Ecto neural progenitor cell (in vitro differentiated cells): Measurements from ENCODE around the gene CELSR3.
A peak's percentile ranks its signal among the peaks of the same experiment; 100 is the strongest.

ENCODE experiments used
- DNase-seq: peaks from one replicate; pipeline ENCODE4 v3.0.0-alpha.2; 2018; ENCODE audit warnings: low spot score

CELSR3 gene

DNA sequence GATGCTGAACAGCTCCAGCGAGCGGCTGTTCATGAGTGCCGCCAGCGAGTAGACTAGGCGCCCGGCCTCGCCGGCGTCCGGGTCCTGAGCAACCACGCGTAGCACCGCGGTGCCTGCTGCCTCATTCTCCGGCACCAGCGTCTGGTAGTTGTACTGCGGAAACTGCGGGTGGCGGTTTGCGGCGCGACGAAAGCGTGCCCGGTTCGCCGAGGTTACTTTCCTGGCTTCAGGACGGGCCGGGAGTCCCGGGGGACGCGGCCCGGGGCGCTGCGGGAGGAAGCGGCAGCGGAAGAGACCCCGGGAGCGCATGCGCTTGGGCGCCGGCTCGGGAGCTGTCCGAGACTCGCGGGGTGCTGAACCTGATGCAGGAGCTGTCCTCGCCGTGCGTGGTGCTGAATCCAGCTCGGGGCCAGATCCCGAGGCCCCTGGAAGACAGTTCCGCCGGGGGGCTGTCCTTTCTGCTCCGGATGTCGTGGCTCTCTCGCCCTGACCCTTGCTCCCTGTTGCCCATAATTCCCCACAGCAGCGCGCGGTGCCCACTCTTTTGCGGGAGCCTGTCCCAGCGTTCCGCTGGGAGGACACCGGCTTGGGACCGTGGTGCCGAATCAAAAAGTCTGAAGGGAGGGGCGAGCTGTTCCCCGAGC lies 1.1 kb downstream of the CELSR3 start:
- DNase-seq, result peak; percentile 94

DNA sequence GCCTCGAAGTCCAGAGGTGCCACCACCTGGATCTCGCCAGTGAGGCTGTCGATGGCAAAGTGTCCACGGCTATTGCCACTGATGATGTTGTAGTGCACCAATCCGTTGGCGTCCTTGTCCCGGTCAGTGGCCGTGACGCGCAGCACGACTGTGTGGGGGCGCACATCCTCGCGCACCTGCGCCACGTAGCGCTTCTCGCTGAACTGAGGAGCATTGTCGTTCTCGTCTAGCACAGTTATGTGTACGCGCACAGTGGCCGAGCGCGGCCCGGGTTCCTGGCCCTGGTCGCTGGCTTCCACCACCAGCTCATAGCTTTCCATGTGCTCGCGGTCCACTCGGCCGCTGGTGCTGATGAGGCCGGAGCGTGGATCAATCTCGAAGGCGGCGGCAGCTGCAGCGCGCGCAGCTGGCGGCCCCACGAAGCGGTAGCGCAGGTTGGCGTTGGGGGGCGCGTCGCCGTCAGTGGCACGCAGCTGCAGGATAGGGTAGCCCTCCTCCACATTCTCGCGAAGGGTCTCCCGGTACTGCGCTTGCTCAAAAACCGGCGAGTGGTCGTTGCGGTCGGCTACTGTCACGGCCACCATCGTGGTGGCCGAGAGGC lies 1.8 kb downstream of the CELSR3 start:
- no peak for DNase-seq

DNA sequence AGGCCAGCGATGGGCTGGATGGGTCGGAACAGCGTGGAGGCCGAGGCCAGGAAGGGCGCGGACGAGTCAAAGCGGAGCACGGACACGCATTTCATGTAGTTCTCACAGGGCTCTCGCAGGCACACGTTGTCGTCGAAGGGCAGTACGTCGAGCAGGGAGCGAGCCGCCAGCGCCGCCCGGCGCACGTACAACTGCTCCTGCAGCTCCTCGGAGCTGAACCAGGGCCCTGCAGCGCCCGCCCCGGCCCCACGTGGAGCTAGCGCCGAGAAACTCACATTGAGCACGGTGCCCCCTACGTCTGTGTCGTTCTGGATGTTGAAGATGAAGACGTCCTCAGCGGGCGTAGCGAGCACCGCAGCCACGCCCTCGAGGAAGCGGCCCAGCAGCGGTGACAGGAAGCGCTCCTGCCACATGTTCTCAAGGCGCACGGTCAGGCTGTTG lies 5.8 kb downstream of the CELSR3 start:
- DNase-seq, result no peak

DNA sequence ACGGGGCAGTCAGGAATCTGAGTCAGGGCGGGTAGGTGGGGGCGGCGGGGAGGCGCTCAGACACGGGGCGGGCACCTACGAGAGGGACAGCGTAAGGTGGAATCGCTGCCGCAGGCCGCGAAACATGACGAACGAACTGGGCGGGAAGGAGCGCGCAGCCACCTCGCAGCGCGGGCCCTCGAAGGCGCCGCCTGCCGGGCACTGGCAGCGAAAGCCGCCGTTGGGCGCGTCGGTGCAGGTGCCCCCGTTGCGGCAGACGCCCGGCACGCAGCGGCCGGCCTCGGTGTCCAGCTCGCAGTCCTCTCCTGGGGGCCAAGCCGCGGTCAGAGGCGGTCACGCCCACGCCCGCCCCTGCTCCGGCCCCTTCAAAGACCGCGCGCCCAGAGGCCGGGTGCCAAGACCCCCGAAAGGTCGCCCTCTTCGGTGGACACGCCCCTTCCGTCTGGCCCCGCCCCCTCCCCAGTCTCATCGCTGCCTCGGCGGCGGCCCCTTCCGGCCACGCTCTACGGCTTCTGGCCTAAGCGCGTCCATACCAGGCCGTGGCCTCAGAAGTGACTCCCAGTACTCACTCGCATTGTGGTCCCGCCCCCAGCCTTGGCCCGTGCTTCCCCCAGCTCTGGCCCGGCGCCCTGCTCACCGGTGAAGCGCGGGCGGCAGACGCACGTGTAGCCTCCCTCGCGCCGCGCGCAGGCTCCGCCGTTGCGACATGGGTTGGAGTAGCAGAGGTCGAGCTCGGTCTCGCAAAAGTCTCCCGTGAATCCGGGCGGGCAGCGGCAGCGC lies 6.4 kb downstream of the CELSR3 start:
- peak; percentile 95 for DNase-seq

DNA sequence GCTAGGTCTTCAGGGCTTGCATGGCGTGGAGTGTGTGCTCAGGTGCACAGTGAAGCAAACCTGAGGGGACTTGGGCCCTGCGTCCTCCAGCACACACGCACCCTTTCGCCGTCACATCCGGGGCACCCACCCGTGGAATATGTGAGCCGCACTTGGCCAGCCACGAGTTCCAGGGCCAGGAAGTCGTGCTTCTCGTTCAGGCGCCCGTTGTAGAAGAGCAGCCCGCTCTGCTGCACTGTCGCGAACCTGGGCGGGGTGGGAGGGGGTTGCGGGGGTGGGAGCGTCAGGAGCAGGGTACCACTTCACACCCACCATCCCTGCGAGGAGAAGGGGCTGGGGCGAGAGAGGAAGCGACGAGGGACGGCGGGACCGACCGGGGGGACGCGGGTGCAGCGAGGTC lies 7.1 kb downstream of the CELSR3 start:
- DNase-seq, result no peak

DNA sequence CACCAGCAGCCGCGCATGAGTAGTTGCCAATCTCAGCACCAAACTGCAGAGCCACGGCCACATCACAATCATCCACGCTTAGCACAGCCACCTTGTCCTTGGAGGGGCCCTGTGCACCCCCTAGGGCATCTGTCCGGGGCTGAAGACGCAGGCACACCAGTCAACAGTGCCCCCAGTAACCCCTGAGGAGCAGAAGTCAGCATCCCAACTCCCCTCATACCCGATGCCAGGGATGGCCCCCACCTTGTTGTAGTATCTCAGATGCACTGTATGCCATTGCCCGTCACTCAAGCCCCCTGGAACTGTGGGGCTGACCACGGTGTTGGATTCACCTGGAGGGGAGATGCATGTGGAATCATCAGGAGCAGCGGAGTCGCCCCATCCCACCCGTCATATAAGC lies 7.6 kb downstream of the CELSR3 start:
- DNase-seq, result no peak

DNA sequence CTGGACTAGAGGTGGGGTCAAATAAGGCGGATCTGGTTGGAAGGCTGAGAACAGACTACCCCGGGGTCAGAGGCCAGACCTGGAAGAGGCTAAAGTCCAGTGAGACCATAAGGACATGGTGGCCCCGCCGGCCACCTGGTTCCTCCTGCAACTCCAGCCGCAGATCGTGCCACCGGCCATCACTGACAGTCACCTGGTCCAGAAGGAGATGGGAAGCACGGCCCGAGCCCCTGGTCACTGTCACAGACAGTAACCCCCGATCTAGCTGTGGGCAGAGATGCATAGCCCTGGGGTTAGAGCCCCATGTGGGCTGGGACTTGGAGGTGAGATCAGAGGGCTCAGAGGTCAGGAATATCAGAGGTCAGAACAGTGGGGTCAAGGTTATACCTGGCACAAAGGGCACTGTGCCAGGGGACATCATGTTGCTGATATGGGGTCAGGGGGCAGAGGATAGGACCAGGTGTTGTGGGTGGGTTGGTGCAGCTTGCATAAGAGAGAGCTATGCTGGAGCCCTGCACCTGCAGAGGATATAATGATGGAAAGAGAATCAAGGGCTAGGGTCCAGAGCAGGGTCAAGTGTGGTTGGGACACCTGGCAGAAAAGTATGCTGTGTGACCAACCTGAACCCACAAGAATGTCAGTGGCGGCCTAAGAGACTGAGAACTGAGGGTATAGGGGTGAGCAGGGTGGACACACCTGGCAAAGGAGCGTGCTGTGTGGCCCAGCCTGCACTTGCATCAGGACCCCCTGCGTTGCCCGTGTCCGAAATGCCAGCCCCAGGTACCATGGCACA lies 9.6 kb downstream of the CELSR3 start:
- no peak for DNase-seq

DNA sequence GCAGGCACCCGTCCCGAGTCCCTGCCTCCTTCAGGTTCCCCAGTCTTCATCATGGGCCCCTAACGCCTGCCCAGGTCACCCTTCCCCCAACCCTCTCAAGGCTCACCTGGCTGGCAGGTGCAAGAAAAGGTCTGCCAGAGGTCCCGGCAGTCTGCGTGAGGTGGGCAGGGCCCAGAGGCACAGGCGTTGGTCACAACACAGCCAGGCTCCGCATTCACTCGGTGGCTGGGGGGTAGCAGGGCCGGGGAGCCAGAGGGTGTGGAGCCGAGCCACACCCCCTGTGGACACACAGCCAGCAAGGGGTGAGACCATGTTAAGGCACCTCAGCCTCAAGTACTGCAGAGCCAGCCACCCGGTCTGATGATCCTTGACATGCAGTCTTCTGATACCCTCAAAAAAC lies 10.9 kb downstream of the CELSR3 start:
- DNase-seq, result no peak

DNA sequence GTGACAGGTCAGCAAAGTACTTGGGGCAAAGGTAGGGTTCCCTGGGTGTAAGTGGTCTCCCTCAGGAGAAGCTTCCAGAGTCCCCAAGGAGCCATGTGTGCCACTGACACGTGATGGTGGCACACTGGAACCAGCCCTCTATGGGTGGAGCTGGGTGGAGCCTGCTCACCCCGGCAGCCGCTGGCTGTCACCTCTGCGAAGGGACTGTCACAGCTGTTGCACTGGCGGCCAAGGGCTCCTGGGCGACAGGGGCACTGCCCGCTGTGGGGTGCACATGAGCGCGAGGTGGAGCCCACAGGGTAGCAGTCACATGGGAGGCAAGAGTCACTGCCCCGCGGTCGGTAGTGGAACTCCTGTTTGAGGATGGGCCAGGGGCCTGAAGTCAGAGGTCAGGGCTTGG lies 12.0 kb downstream of the CELSR3 start:
- no peak for DNase-seq

DNA sequence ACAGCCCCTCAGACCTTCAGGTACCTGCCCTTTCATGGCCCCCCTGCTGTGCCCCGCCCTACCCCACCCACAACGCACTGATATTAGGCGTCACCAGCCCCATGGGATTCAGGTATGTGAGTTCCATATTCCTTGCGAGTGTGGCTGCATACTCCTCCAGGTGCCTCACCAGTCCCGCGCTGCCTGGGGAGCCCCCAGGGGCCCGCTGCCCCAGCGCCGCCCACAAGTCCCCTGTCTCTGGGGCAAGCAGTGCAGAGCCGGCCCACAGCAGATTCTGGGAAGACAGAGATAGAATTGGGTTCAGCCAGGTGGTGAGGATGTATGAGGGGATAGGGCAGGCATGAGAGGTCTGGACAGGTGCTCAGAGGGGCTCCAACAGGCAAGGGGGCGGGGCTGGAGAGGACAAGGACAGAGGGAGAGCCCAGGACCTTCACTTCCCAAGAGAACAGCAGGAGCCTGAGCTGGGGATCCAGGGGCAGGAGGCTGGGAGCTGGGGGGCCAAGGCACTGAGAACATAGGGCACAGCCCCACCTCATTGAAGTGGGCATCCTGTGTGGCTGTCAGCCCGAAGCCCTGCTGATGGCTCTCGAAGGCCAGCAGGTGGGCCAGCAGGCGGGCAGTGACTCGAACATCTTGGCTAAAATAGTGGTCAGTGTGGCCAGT lies 14.4 kb downstream of the CELSR3 start:
- DNase-seq, result no peak

DNA sequence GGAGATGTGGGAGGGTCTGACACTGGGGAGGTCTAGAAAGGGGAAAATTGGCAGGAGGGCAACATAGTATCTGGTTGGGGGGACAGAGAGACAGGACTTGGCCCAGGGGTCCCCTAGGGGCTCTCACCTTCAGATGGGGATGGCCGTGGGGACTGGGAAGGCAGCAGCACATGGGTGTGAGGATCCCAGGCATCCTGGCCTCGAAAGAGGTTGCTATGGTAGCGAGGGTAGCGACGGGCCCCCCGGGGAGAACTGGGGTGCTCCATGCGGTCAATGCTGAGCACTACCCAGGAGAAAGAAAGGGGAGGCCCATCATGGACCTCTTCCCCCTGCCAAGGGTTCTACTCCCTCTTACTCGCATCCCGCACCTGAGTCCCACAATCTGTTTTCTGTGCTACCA lies 15.0 kb downstream of the CELSR3 start:
- DNase-seq, result no peak

DNA sequence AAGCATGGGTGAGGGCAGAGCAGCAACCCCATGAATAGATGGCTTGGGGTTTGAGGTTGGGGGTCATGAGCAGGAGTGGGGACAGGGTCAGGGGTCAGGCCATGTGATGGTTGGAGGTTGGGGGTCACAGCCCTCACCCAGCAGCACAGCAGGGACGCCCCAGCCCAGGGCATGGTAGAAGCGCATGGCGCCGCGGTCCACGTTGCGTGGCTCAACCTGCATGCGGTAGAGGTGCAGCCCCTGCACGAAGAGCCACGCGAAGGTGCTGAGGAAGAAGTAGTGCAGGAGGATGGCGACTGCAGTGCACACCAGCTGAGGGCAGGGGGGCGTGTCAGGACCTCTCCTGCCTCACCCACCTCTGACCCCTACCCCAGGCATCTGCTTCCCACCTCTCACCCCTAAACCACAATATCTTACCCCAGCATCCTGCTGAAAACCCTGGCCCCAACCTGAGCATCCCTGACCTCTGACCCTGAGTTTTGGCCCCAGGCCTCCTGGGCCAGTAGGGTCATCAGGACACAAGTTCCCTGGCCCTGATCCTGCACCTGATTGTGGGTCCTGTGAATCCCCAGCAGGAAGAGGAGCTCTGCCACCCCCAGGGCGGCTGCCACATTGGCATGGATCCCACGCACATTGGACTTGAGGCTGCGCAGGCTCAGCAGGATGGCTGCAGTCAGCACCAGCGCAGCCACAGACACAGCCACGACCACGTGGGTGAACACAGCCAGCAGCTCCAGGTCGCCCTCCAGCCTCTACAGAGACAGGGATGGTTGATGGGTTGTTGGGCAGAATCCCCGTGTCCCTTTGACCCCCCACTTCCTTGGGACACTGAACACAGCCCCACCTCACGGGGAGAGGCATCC lies 17.6 kb downstream of the CELSR3 start:
- DNase-seq, result no peak

DNA sequence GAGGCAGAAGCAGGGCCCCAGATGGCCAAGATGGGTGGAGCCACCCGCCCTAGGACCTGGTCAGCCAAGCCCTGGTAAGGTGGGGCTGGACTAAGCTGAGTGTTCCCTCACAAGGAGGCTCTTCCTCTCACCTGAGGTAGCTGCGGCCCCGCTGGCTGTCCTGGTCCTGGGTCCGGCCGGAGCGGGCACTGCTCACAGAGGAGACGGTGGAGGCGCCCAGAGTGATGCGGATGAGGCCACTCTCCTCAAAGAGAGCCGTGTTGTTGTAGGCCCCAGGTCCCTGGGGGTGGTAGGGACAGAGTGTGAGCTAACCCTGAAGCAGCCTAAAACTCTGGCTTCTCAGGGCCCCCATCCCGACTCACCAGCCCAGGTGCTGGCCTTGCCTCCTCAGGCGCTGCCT lies 20.1 kb downstream of the CELSR3 start:
- no peak for DNase-seq

DNA sequence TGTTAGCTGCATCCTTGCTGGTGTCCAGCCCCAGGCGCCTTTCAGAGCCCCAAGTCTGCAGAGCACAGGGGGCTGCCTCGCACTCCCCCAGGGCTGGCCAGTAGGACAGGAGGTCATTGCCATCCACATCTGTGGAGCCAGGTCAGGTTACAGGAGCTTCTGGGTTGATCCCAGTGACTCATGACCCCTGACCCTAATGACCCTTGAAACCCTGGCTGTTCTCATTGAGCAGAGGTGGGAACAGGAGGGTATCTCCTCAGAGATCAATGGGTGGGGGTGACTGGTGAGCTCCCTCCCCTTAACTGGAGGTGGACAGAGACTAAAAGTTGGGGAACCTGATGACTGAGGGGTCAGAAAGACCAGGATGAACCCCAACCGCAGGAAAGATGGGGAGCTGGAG lies 21.3 kb downstream of the CELSR3 start:
- no peak for DNase-seq

DNA sequence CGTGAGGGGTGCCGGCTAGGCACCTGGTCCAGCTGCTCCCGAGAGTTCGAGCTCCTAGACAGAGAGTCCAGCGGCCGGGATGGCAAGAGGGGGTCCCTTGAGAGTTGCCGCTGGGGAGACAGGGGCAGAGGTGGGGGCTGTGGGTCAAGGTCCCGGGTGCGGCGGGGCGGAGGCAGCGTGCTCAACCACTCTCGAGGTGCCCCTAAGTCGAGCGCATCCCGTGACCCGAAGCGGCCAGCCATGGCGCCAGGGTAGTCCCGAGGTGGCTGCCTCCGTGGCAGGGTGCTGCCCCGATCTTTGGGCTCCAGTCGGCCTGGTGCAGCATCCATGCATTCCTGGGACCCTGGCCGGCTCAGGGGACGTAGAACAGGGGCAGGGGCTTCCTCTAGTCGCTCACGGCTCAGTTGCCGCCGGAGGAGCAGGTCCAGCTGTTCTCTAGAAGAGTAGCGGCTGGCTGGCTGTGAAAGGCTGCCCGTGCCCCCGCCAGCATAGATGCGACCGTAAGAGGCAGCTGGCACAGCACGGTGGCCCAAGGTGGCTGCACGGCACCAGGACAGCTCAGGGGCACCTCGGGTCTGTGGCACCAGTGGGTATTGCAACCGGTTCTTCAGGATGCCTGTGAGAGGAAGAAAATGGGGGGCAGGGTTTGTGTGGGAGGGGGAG lies 22.6 kb downstream of the CELSR3 start:
- no peak for DNase-seq

DNA sequence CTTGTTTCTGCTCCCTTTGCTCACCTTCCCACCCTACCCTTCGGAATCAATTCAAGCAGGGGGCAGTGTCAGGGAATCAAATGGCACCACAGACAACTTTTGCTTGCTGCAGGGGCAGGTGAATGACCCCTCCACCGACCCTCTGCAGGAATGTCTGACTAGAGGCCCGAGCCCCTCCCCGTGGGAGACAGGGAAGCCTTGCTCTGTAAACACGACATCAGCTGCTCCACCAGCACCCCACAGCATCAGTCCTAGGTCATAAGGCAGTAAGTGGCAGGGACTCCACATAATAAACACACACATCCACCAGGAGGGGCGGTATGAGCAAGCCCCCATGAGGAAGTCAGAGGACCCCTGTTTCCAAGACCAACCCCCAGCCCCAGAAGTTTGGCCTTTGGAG lies 25.4 kb downstream of the CELSR3 start:
- no peak for DNase-seq

DNA sequence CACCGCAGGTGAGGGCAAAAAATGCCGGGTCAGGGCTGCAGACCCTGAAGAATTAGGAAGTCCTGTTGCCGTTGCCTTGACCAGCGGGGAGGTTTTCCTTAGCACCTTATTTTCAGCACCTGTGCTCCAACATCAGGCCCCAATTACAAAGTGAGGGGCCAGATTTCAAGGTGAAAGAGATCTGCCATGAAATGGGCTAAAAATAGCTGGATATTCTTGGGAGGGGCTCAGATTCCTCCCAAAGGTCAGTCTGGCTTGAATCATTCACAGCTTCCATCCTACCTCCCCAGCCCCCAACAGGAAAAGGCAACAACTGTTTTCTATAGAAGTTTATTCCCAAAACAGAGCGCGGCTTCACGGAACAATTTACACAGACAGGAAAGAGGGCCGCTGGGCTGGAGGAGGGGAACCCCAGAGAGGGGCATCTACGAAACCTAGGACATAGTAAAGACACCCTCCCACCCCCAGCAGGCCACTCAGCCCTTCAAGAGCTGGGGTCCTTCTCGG lies 26.5 kb downstream of the CELSR3 start:
- DNase-seq, result no peak

DNA sequence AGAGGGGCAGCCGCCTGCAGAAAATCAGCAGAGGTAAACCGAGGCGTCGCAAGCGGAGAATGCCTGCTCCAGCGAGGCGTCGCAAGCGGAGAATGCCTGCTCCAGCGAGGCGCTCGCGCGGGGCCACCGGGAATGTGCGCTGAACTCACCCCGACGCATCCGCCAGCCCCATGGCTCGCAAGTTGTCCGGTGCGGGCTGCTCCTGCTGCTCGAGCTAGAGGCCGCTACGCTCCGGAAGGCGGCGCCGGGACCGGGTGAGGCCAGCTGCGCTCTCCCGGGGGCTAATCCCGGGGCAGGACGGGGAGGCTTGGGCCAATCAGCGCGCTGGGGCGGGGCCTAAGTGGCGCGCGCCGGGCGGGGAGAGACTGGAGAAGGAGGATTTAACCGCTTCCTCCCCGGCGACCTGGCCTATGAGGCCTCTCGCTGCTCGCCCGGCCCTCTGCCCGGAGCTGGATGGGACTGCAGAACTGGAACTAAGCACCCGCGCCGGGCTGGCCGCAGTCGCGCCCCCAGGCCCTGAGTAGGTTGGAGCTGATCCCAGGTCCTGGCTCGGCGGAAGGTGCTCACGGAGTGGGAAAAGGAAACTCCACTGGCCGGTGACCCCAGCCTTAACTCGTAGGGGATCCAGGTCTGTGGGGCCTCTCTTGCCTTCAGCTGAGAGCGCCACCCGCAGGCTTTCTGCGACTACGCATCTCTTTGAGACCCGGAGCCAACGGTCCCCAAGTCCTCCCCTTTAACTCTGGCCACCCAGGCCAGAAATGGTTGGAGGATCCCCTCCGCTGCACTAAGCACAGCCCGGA lies 27.3 kb downstream of the CELSR3 start, which contains the start of gene SLC26A6:
Gene SLC26A6 (minus strand): TSS at position 240 of the 800 bp plus-strand sequence. CDS start 68 bp downstream, at position 172.
- DNase-seq, result peak; percentile 99

DNA sequence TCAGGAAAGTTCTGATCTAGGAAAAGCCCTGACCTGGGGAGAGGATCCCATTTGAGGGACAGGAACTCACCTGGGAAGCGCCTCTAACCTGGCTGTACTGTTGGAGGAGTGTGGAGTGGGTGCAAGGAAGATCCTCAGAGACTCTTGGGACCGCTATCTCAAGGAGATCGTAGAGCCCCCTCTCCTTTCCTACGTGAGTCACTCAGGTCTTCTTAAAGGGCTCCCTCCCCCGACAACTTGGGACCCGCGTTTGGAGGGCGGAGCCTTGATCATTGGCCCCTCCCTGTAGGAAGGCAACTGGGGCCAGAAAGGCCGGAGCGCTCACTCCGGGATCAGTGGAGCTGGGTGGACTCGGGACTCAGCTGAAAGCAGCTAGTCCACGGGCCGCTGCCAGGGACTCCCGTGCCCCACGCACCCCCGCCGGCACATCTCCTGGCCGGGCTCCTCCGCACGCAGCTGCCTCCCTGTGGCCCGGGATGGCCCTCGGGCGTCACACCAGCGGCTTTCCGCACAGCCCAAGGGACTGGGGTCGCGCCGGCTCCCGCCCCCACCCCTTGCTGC lies 27.9 kb downstream of the CELSR3 start:
- DNase-seq, result no peak
